PC-3 (cell line): ENCODE measurements around the gene LAMA2. TPM values are rescaled to one million over a fixed set of nuclear protein-coding genes. Genes with fewer than 3 reads are reported as not detected.

Experiments used
- ATAC-seq: fragments of 200-7000 bp; cut with Tn5 transposase; 2 replicates; pipeline ENCODE4 v1.9.1; 2020; ENCODE audit warnings: mild to moderate bottlenecking, moderate library complexity
- BruUV-seq: library from RNA; stranded (reverse); fragments of 400-500 nt; replicated peaks from 2 replicates; lab custom pipeline; 2021; lab: Mats Ljungman, UMichigan
- CTCF ChIA-PET: fragments of 300-600 bp; sonication (Branson Sonifier 250); formaldehyde crosslinking; loops from one replicate; lab custom pipeline; 2022; ENCODE audit warnings: antibody characterized with exemption; lab: Charles Lee
- POLR2A ChIA-PET: fragments of 300-600 bp; sonication (Branson Sonifier 250); formaldehyde crosslinking; loops from one replicate; lab custom pipeline; 2022; ENCODE audit warnings: antibody characterized with exemption; ENCODE audit not compliant: unreplicated experiment; lab: Charles Lee
- DNase-seq: peaks from one replicate; pipeline ENCODE4 v3.0.0-alpha.2; 2015
- H2AFZ ChIP-seq: fragments of 300-600 bp; sonication (generic); 2 replicates; pipeline ENCODE4 v1.6.0; 2016; ENCODE audit warnings: antibody characterized with exemption, low read length
- H3F3A ChIP-seq: fragments of 300-600 bp; sonication (generic); one replicate; pipeline ENCODE4 v1.6.0; 2017; ENCODE audit warnings: antibody characterized with exemption, low read length, control low read depth, mild to moderate bottlenecking; ENCODE audit not compliant: unreplicated experiment
- H3K27ac ChIP-seq: fragments of 300-600 bp; sonication (generic); 2 replicates; pipeline ENCODE4 v1.5.1; 2016; ENCODE audit warnings: mild to moderate bottlenecking, low read length
- H3K27me3 ChIP-seq: fragments of 300-600 bp; sonication (generic); 2 replicates; pipeline ENCODE4 v1.6.1; 2016; ENCODE audit warnings: low read length, mixed read lengths
- H3K36me3 ChIP-seq: fragments of 300-600 bp; sonication (generic); 2 replicates; pipeline ENCODE4 v1.6.1; 2016; ENCODE audit warnings: low read depth, mixed run types, low read length, mixed read lengths
- H3K4me1 ChIP-seq: fragments of 300-600 bp; sonication (generic); 2 replicates; pipeline ENCODE4 v1.5.1; 2016; ENCODE audit warnings: low read length; ENCODE audit not compliant: insufficient read depth
- H3K4me2 ChIP-seq: fragments of 300-600 bp; sonication (generic); 2 replicates; pipeline ENCODE4 v1.6.0; 2016; ENCODE audit warnings: low read length
- H3K4me3 ChIP-seq: fragments of 300-600 bp; sonication (generic); 2 replicates; pipeline ENCODE4 v1.5.1; 2016; ENCODE audit warnings: mild to moderate bottlenecking, low read length, mixed read lengths
- H3K79me2 ChIP-seq: fragments of 300-600 bp; sonication (generic); 2 replicates; pipeline ENCODE4 v1.6.1; 2017; ENCODE audit warnings: low read length, mixed read lengths
- H3K9ac ChIP-seq: fragments of 300-600 bp; sonication (generic); 2 replicates; pipeline ENCODE4 v1.6.0; 2016; ENCODE audit warnings: mild to moderate bottlenecking, low read length
- H3K9me2 ChIP-seq: fragments of 300-600 bp; sonication (generic); replicated peaks from 2 replicates; pipeline ENCODE4 v1.6.1; 2016; ENCODE audit warnings: mixed run types, low read length, mixed read lengths
- H3K9me3 ChIP-seq: fragments of 300-600 bp; sonication (generic); 2 replicates; pipeline ENCODE4 v1.6.1; 2016; ENCODE audit warnings: low read length, mixed read lengths
- H4K20me1 ChIP-seq: fragments of 300-600 bp; sonication (generic); 2 replicates; pipeline ENCODE4 v1.6.1; 2016; ENCODE audit warnings: low read length, mixed read lengths
- CTCF ChIP-seq: fragments of 300-600 bp; sonication (generic); conservative IDR thresholded peaks from 2 replicates; pipeline ENCODE4 v1.5.1; 2017; ENCODE audit warnings: antibody characterized with exemption, low read depth, mild to moderate bottlenecking, low read length
- EZH2 ChIP-seq: fragments of 300-600 bp; sonication (generic); IDR thresholded peaks from one replicate; pipeline ENCODE4 v1.6.1; 2017; ENCODE audit warnings: antibody characterized with exemption, mild to moderate bottlenecking, low read length; ENCODE audit not compliant: unreplicated experiment
- EZH2phosphoT487 ChIP-seq: fragments of 300-600 bp; sonication (generic); IDR thresholded peaks from 2 replicates; pipeline ENCODE4 v1.6.1; 2018; ENCODE audit warnings: mild to moderate bottlenecking, antibody characterized with exemption, low read length, borderline replicate concordance
- intact Hi-C: fragments of 100-400 bp; cut with micrococcal nuclease; formaldehyde crosslinking; loops from 2 replicates; pipeline ENCODE4 v1.9.0; 2023
- total RNA-seq: library from RNA; depleted of rRNA; stranded (reverse); fragments of >200 nt; gene quantifications from 2 replicates; pipeline ENCODE4 v1.2.3, GENCODE V29; 2014

The LAMA2 gene
- total RNA-seq, 1 experiment from 2014 or later, result 0.22 TPM

GRCh38 chr6:129248946-129249345, 366.0 kb downstream of the LAMA2 start:
- no TSS peak for BruUV-seq
- Histone ChIP-seq H2AFZ (no peak overlapping the region), H3K4me3 (no peak overlapping the region), H3K4me1 (peaks cover 15% of the 10 kb centered on the region), H3K79me2 (no peaks in the 10 kb centered on the region), H3K27me3 (no peaks in the 10 kb centered on the region), H4K20me1 (no peaks in the 10 kb centered on the region), H3F3A (no peaks in the 10 kb centered on the region), H3K9ac (no peak overlapping the region), H3K27ac (no peak overlapping the region), H3K36me3 (no peaks in the 10 kb centered on the region), H3K4me2 (no peak overlapping the region), H3K9me3 (no peaks in the 10 kb centered on the region), H3K9me2 (no peaks in the 10 kb centered on the region)
- POLR2A ChIA-PET, result no interaction called here
- DNase-seq (no peak), ATAC-seq (no peak)
- CTCF ChIA-PET, result no interaction called here
- TF ChIP-seq CTCF, result no peak
- no peak for TF ChIP-seq EZH2
- TF ChIP-seq EZH2phosphoT487, result no peak
- intact Hi-C loops, result no loop called here

- Histone ChIP-seq H3F3A (no peaks in the 10 kb centered on the region), H4K20me1 (no peaks in the 10 kb centered on the region), H3K9ac (no peak overlapping the region), H3K9me2 (no peaks in the 10 kb centered on the region), H3K9me3 (no peaks in the 10 kb centered on the region), H3K27me3 (no peaks in the 10 kb centered on the region), H3K36me3 (no peaks in the 10 kb centered on the region), H3K27ac (no peak overlapping the region), H3K4me3 (no peak overlapping the region), H2AFZ (no peak overlapping the region), H3K4me2 (peak overlapping the region; percentile 38; the same call in 1 of the 2 replicates), H3K4me1 (peaks cover 15% of the 10 kb centered on the region), H3K79me2 (no peaks in the 10 kb centered on the region)
- no TSS peak for BruUV-seq
- DNase-seq, result peak; percentile 83
- intact Hi-C loops, result loop anchor here (1.0 to 10.0 kb wide), 6 partner anchors 55 to 517 kb away; no protein-coding TSS in a partner anchor
- ATAC-seq, result peak; percentile 57
- POLR2A ChIA-PET, result no interaction called here
- no peak for TF ChIP-seq EZH2
- TF ChIP-seq CTCF, result peak; percentile 74
- CTCF ChIA-PET, result interaction anchor here (0.6 to 0.7 kb wide), 2 partner anchors 323 to 444 kb away, joined by 3 to 5 read pairs; no protein-coding TSS in a partner anchor
These were observed 368.9 kb downstream of the LAMA2 start for GRCh38 chr6:129251669-129252376.
